ENCODE results near the gene CLMP. TPM values are rescaled to one million over a fixed set of nuclear protein-coding genes. Genes with fewer than 3 reads are reported as not detected.

Gene CLMP
- total RNA-seq, 2 experiments from 2014 or later: 0.06 to 0.19 TPM

- H3K4me1 ChIP-seq (ENCODE audit: insufficient read depth, low read length): no peaks in the 10 kb centered on the region
- Mint-ChIP-seq H3K36me3 (ENCODE audit: low read depth) (no peaks in the 10 kb centered on the region), H3K27me3 (peaks cover 23% of the 10 kb centered on the region), H3K9me3 (no peaks in the 10 kb centered on the region), H3K4me3 (no peak overlapping the region), H3K27ac (no peak overlapping the region), H3K4me1 (ENCODE audit: low read depth) (no peaks in the 10 kb centered on the region)
- no peaks in the 10 kb centered on the region for H3K9me3 ChIP-seq (ENCODE audit: control insufficient read depth in 1 of 2, insufficient read depth in 1 of 2, low read length in 2 of 2)
- no peaks in the 10 kb centered on the region for H3K36me3 ChIP-seq (ENCODE audit: insufficient read depth, low read length)
- TF ChIP-seq CTCF (IDR thresholded peaks at IDR 0.05): no peak
- CTCF ChIA-PET: no interaction called here
- POLR2A ChIA-PET: no interaction called here
- no peak for DNase-seq
- no peak for ATAC-seq (ENCODE audit: poor library complexity)
- H3K27me3 ChIP-seq (ENCODE audit: control insufficient read depth in 1 of 2, insufficient read depth in 2 of 2, low read length in 2 of 2): peaks cover 6% of the 10 kb centered on the region in 2 experiments
- no peak overlapping the region for H3K27ac ChIP-seq (ENCODE audit: low read depth in 1 of 2, low read length in 2 of 2)
- intact Hi-C loops (cut with DNase I, micrococcal nuclease): loop anchor here in 1 of 2 experiments (5.0 kb wide), 1 partner anchor 48 kb away; no protein-coding TSS in a partner anchor
- H3K4me3 ChIP-seq (ENCODE audit: low read length): no peak overlapping the region
Measured at GRCh38 chr11:123180574-123180973, 14.5 kb downstream of the CLMP start.

GRCh38 chr11:123180166-123180565 is 14.9 kb downstream of the CLMP start:
- no peak overlapping the region for H3K4me3 ChIP-seq (ENCODE audit: low read length)
- no peaks in the 10 kb centered on the region for H3K9me3 ChIP-seq (ENCODE audit: control insufficient read depth in 1 of 2, insufficient read depth in 1 of 2, low read length in 2 of 2)
- H3K27ac ChIP-seq (ENCODE audit: low read depth in 1 of 2, low read length in 2 of 2): no peak overlapping the region
- H3K4me1 ChIP-seq (ENCODE audit: insufficient read depth, low read length): no peaks in the 10 kb centered on the region
- H3K27me3 Mint-ChIP-seq: peaks cover 20% of the 10 kb centered on the region
- no peaks in the 10 kb centered on the region for H3K4me1 Mint-ChIP-seq (ENCODE audit: low read depth)
- H3K9me3 Mint-ChIP-seq: no peaks in the 10 kb centered on the region
- ChIA-PET CTCF (no interaction called here), POLR2A (interaction anchor here (1.2 kb wide), 1 partner anchor 15 kb away, joined by 4 read pairs; the partner anchor contains the start of gene CLMP)
- no peak overlapping the region for H3K4me3 Mint-ChIP-seq
- H3K36me3 ChIP-seq (ENCODE audit: insufficient read depth, low read length): no peaks in the 10 kb centered on the region
- no peak for TF ChIP-seq CTCF (IDR thresholded peaks at IDR 0.05)
- H3K27me3 ChIP-seq (ENCODE audit: control insufficient read depth in 1 of 2, insufficient read depth in 2 of 2, low read length in 2 of 2): peaks cover 3 to 6% of the 10 kb centered on the region in 2 experiments
- intact Hi-C loops (cut with DNase I, micrococcal nuclease): loop anchor here in 1 of 2 experiments (5.0 kb wide), 1 partner anchor 48 kb away; no protein-coding TSS in a partner anchor
- no peak for ATAC-seq (ENCODE audit: poor library complexity)
- no peaks in the 10 kb centered on the region for H3K36me3 Mint-ChIP-seq (ENCODE audit: low read depth)
- DNase-seq: no peak
- H3K27ac Mint-ChIP-seq: no peak overlapping the region

GRCh38 chr11:123179586-123179985 is 15.5 kb downstream of the CLMP start:
- peaks cover 15% of the 10 kb centered on the region for H3K27me3 Mint-ChIP-seq
- CTCF ChIA-PET: no interaction called here

More at GRCh38 chr11:123179586-123179985, 15.5 kb downstream of the CLMP start:
- Histone ChIP-seq H3K9me3 (ENCODE audit: control insufficient read depth in 1 of 2, insufficient read depth in 1 of 2, low read length in 2 of 2) (no peaks in the 10 kb centered on the region), H3K36me3 (ENCODE audit: insufficient read depth, low read length) (no peaks in the 10 kb centered on the region), H3K4me3 (ENCODE audit: low read length) (no peak overlapping the region), H3K27me3 (ENCODE audit: control insufficient read depth in 1 of 2, insufficient read depth in 2 of 2, low read length in 2 of 2) (peaks cover 3 to 6% of the 10 kb centered on the region in 2 experiments), H3K27ac (ENCODE audit: low read depth in 1 of 2, low read length in 2 of 2) (no peak overlapping the region), H3K4me1 (ENCODE audit: insufficient read depth, low read length) (no peaks in the 10 kb centered on the region)
- ATAC-seq (ENCODE audit: poor library complexity): no peak
- no peak overlapping the region for H3K4me3 Mint-ChIP-seq
- POLR2A ChIA-PET: interaction anchor here (1.2 kb wide), 1 partner anchor 15 kb away, joined by 4 read pairs; the partner anchor contains the start of gene CLMP
- H3K27ac Mint-ChIP-seq: no peak overlapping the region
- no peaks in the 10 kb centered on the region for H3K4me1 Mint-ChIP-seq (ENCODE audit: low read depth)
- no peaks in the 10 kb centered on the region for H3K36me3 Mint-ChIP-seq (ENCODE audit: low read depth)
- intact Hi-C loops (cut with DNase I, micrococcal nuclease): no loop called here
- H3K9me3 Mint-ChIP-seq: no peaks in the 10 kb centered on the region
- no peak for TF ChIP-seq CTCF (IDR thresholded peaks at IDR 0.05)
- no peak for DNase-seq
